HCT116 (cell line): Measurements from ENCODE around the gene NANOS1. TPM values are rescaled to one million over a fixed set of nuclear protein-coding genes. Genes with fewer than 3 reads are reported as not detected.

Experiments
- ATAC-seq: fragments of 200-7000 bp; cut with Tn5 transposase; 2 replicates; pipeline ENCODE4 v1.9.1; 2020; ENCODE audit warnings: mild to moderate bottlenecking, moderate library complexity
- BruUV-seq: library from RNA; stranded (reverse); fragments of 400-500 nt; replicated peaks from 2 replicates; lab custom pipeline; 2021; lab: Mats Ljungman, UMichigan
- CTCF ChIA-PET: fragments of 300-600 bp; sonication (Branson Sonifier 250); formaldehyde crosslinking; loops from one replicate; lab custom pipeline; 2021; ENCODE audit warnings: antibody characterized with exemption; lab: Charles Lee
- POLR2A ChIA-PET: fragments of 300-600, 350-600 bp; sonication (Branson Sonifier 250); formaldehyde crosslinking; loops from one replicate; lab custom pipeline; 2021; ENCODE audit warnings: antibody characterized with exemption; lab: Charles Lee
- RAD21 ChIA-PET, 2 experiments: fragments of 300-600 bp; sonication (Branson Sonifier 250); formaldehyde crosslinking; loops; one replicate each; lab custom pipeline; 2023; ENCODE audit warnings: low total read pairs in 2 of 2; ENCODE audit not compliant: uncharacterized antibody in 2 of 2, unreplicated experiment in 2 of 2, low non-redundant PET in 1 of 2; lab: Charles Lee
- DNase-seq: peaks from one replicate; pipeline ENCODE4 v3.0.0-alpha.2; 2010; ENCODE audit warnings: low read depth, low spot score
- H2AFZ ChIP-seq: fragments of 200-600 bp; shearing (Covaris generic), sonication (generic); 2 replicates; pipeline ENCODE4 v1.6.1; 2017; ENCODE audit warnings: low read depth, mixed run types, mixed read lengths, antibody characterized with exemption, low read length; ENCODE audit not compliant: poor library complexity, severe bottlenecking
- H3K27ac ChIP-seq: 2 replicates; pipeline ENCODE4 v1.5.1; 2012; ENCODE audit warnings: low read depth, low read length
- H3K27me3 ChIP-seq: fragments of 200-600 bp; sonication (generic); 2 replicates; pipeline ENCODE4 v1.6.1; 2016; ENCODE audit warnings: mixed run types, low read length, mixed read lengths; ENCODE audit not compliant: insufficient read depth
- H3K36me3 ChIP-seq, 2 experiments: fragments of 200-500 bp in 1 of 2; fragments of 200-600 bp in 1 of 2; sonication (Bioruptor generic) in 1 of 2; sonication (generic) in 1 of 2; 2 replicates each; pipeline versions ENCODE4 v1.5.1 to v1.6.1; 2014 to 2016; ENCODE audit warnings: low read length in 2 of 2, inconsistent platforms in 1 of 2, mixed read lengths in 1 of 2, mixed run types in 1 of 2; ENCODE audit not compliant: insufficient read depth in 2 of 2, control insufficient read depth in 1 of 2
- H3K4me1 ChIP-seq, 2 experiments: fragments of 200-600 bp in 1 of 2; sonication (generic) in 1 of 2; 2 replicates each; pipeline versions ENCODE4 v1.5.1 to v1.6.1; 2012 to 2017; ENCODE audit warnings: low read length in 2 of 2, inconsistent platforms in 1 of 2, mild to moderate bottlenecking in 1 of 2, mixed read lengths in 1 of 2, mixed run types in 1 of 2, moderate library complexity in 1 of 2; ENCODE audit not compliant: insufficient read depth in 2 of 2, control insufficient read depth in 1 of 2
- H3K4me2 ChIP-seq: fragments of 200-600 bp; sonication (generic); 2 replicates; pipeline ENCODE4 v1.6.1; 2017; ENCODE audit warnings: mixed run types, low read length, mixed read lengths
- H3K4me3 ChIP-seq, 2 experiments: fragments of 200-600 bp in 1 of 2; sonication (generic) in 1 of 2; replicated peaks in 1 of 2; 2 replicates each; pipeline ENCODE4 v1.5.1; 2011 to 2016; ENCODE audit warnings: low read length in 2 of 2, control low read depth in 1 of 2, low read depth in 1 of 2, mild to moderate bottlenecking in 1 of 2, mixed read lengths in 1 of 2, mixed run types in 1 of 2
- H3K79me2 ChIP-seq: fragments of 200-600 bp; sonication (generic); 2 replicates; pipeline ENCODE4 v1.6.1; 2017; ENCODE audit warnings: mild to moderate bottlenecking, mixed run types, low read length, moderate library complexity, mixed read lengths; ENCODE audit not compliant: insufficient read depth
- H3K9ac ChIP-seq: fragments of 200-600 bp; sonication (generic); 2 replicates; pipeline ENCODE4 v1.6.1; 2016; ENCODE audit warnings: low read length, mixed read lengths
- H3K9me2 ChIP-seq: fragments of 200-600 bp; sonication (generic), shearing (Covaris generic); 2 replicates; pipeline ENCODE4 v1.6.1; 2017; ENCODE audit warnings: mixed run types, mild to moderate bottlenecking, moderate library complexity; ENCODE audit not compliant: insufficient read depth
- H3K9me3 ChIP-seq, 2 experiments: fragments of 200-500 bp in 1 of 2; fragments of 200-600 bp in 1 of 2; sonication (Bioruptor generic) in 1 of 2; sonication (generic) in 1 of 2; 2 replicates each; pipeline ENCODE4 v1.6.1; 2014 to 2017; ENCODE audit warnings: low read length in 2 of 2, mixed read lengths in 2 of 2, inconsistent platforms in 1 of 2, low read depth in 1 of 2, mild to moderate bottlenecking in 1 of 2, mixed run types in 1 of 2, moderate library complexity in 1 of 2; ENCODE audit not compliant: control insufficient read depth in 1 of 2, insufficient read depth in 1 of 2
- H4K20me1 ChIP-seq: fragments of 200-600 bp; sonication (generic), shearing (Covaris generic); 2 replicates; pipeline ENCODE4 v1.6.1; 2017; ENCODE audit warnings: mixed run types, mild to moderate bottlenecking, moderate library complexity; ENCODE audit not compliant: insufficient read depth
- CEBPB ChIP-seq: IDR thresholded peaks from 2 replicates; pipeline ENCODE4 v1.6.1; 2012; ENCODE audit warnings: low read depth
- ELF1 ChIP-seq: IDR thresholded peaks from 2 replicates; pipeline ENCODE4 v1.6.1; 2012; ENCODE audit warnings: low read depth, borderline replicate concordance
- EZH2 ChIP-seq: fragments of 200-600 bp; sonication (generic); IDR thresholded peaks from 2 replicates; pipeline ENCODE4 v1.6.1; 2017; ENCODE audit warnings: antibody characterized with exemption, mixed run types
- EZH2phosphoT487 ChIP-seq: fragments of 200-600 bp; IDR thresholded peaks from 2 replicates; pipeline ENCODE4 v1.6.1; 2018; ENCODE audit warnings: antibody characterized with exemption, borderline replicate concordance
- FOSL1 ChIP-seq: IDR thresholded peaks from 2 replicates; pipeline ENCODE4 v1.6.1; 2012; ENCODE audit warnings: low read depth
- JUND ChIP-seq: IDR thresholded peaks from 2 replicates; pipeline ENCODE4 v1.6.1; 2012
- RAD21 ChIP-seq: IDR thresholded peaks from 2 replicates; pipeline ENCODE4 v1.6.1; 2012; ENCODE audit warnings: low read depth, mild to moderate bottlenecking
- SRF ChIP-seq: IDR thresholded peaks from 2 replicates; pipeline ENCODE4 v1.6.1; 2012; ENCODE audit warnings: low read depth
- TCF7L2 ChIP-seq: IDR thresholded peaks from 2 replicates; pipeline ENCODE4 v1.7.0; 2011; ENCODE audit warnings: borderline replicate concordance, inconsistent platforms; ENCODE audit not compliant: insufficient read depth, insufficient read length; ENCODE audit errors: extremely low read depth
- YY1 ChIP-seq: IDR thresholded peaks from 2 replicates; pipeline ENCODE4 v1.6.1; 2011; ENCODE audit warnings: low read length, low read depth, moderate library complexity, mild to moderate bottlenecking; ENCODE audit not compliant: insufficient replicate concordance; ENCODE audit errors: extremely low read depth
- intact Hi-C: fragments of 100-400 bp; cut with micrococcal nuclease; formaldehyde crosslinking; loops from 2 replicates; pipeline ENCODE4 v1.10.0; 2022
- total RNA-seq: library from RNA; stranded (reverse); gene quantifications from one replicate; pipeline ENCODE4 v1.2.1, GENCODE V29; 2021; ENCODE audit not compliant: unreplicated experiment
- TF ChIP-seq, protein P1 (sequence below): IDR thresholded peaks from 2 replicates; pipeline ENCODE4 v1.6.1; 2012; ENCODE audit warnings: low read depth
- TF ChIP-seq, protein P2 (sequence below): IDR thresholded peaks from 2 replicates; pipeline ENCODE4 v1.6.1; 2011; ENCODE audit warnings: mild to moderate bottlenecking, low read length, moderate library complexity; ENCODE audit not compliant: insufficient replicate concordance; ENCODE audit errors: extremely low read depth

NANOS1 gene
- total RNA-seq, 1 experiment from 2014 or later, result 1.5 TPM

DNA sequence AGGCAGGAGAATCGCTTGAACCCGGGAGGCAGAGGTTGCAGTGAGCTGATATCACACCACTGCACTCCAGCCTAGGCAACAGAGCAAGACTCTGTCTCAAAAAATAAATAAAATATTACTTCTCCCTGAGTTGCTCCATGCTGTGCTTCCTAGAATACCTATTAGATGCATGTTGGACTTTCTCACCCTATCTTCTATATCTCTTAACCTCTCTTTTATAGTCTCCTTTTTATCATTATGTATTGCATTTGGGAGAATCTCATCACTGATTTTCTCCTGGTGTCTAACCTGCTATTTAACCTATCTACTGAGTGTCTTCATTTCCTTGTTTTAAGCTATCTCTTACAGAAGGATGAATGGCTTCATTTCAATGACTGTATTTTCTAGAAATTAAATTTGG is 32.1 kb upstream of the NANOS1 start:
- TF ChIP-seq, protein P1, sequence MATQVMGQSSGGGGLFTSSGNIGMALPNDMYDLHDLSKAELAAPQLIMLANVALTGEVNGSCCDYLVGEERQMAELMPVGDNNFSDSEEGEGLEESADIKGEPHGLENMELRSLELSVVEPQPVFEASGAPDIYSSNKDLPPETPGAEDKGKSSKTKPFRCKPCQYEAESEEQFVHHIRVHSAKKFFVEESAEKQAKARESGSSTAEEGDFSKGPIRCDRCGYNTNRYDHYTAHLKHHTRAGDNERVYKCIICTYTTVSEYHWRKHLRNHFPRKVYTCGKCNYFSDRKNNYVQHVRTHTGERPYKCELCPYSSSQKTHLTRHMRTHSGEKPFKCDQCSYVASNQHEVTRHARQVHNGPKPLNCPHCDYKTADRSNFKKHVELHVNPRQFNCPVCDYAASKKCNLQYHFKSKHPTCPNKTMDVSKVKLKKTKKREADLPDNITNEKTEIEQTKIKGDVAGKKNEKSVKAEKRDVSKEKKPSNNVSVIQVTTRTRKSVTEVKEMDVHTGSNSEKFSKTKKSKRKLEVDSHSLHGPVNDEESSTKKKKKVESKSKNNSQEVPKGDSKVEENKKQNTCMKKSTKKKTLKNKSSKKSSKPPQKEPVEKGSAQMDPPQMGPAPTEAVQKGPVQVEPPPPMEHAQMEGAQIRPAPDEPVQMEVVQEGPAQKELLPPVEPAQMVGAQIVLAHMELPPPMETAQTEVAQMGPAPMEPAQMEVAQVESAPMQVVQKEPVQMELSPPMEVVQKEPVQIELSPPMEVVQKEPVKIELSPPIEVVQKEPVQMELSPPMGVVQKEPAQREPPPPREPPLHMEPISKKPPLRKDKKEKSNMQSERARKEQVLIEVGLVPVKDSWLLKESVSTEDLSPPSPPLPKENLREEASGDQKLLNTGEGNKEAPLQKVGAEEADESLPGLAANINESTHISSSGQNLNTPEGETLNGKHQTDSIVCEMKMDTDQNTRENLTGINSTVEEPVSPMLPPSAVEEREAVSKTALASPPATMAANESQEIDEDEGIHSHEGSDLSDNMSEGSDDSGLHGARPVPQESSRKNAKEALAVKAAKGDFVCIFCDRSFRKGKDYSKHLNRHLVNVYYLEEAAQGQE, result no peak
- no peak for TF ChIP-seq EZH2phosphoT487
- no peak for TF ChIP-seq JUND
- TF ChIP-seq ELF1, result no peak
- TF ChIP-seq FOSL1, result no peak
- TF ChIP-seq YY1, result no peak
- no peak for TF ChIP-seq CEBPB
- TF ChIP-seq, protein P2, sequence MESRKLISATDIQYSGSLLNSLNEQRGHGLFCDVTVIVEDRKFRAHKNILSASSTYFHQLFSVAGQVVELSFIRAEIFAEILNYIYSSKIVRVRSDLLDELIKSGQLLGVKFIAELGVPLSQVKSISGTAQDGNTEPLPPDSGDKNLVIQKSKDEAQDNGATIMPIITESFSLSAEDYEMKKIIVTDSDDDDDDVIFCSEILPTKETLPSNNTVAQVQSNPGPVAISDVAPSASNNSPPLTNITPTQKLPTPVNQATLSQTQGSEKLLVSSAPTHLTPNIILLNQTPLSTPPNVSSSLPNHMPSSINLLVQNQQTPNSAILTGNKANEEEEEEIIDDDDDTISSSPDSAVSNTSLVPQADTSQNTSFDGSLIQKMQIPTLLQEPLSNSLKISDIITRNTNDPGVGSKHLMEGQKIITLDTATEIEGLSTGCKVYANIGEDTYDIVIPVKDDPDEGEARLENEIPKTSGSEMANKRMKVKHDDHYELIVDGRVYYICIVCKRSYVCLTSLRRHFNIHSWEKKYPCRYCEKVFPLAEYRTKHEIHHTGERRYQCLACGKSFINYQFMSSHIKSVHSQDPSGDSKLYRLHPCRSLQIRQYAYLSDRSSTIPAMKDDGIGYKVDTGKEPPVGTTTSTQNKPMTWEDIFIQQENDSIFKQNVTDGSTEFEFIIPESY, result no peak
- TF ChIP-seq SRF, result no peak
- TF ChIP-seq RAD21, result no peak
- TF ChIP-seq EZH2, result no peak
- no peak for TF ChIP-seq TCF7L2
- H3K9me2 ChIP-seq, result no peaks in the 10 kb centered on the region
- H3K4me2 ChIP-seq, result no peak overlapping the region
- ATAC-seq (no peak), DNase-seq (no peak)
- POLR2A ChIA-PET, result no interaction called here
- H3K79me2 ChIP-seq, result no peaks in the 10 kb centered on the region
- H3K27me3 ChIP-seq, result no peaks in the 10 kb centered on the region
- H3K9ac ChIP-seq, result no peak overlapping the region
- RAD21 ChIA-PET, result no interaction called here
- no peak overlapping the region for H3K4me3 ChIP-seq
- no peak overlapping the region for H3K27ac ChIP-seq
- intact Hi-C loops, result no loop called here
- H2AFZ ChIP-seq, result no peak overlapping the region
- CTCF ChIA-PET, result no interaction called here
- no peaks in the 10 kb centered on the region for H3K36me3 ChIP-seq
- H3K4me1 ChIP-seq, result no peaks in the 10 kb centered on the region
- no TSS peak for BruUV-seq
- H4K20me1 ChIP-seq, result no peaks in the 10 kb centered on the region
- no peaks in the 10 kb centered on the region for H3K9me3 ChIP-seq
